HG03025 (cell line): ENCODE results near the gene HNRNPA2B1.
"Not testable (repeated sequence)": the region's sequence is repeated elsewhere in the genome, so short reads cannot be mapped to it uniquely, and the experiment has no call there.

Experiments
- ATAC-seq: cut with Tn5 transposase; IDR thresholded peaks from one replicate; pipeline ENCODE4 v1.9.1; 2021; ENCODE audit warnings: mild to moderate bottlenecking, moderate library complexity; ENCODE audit not compliant: unreplicated experiment, low FRiP score

The HNRNPA2B1 gene

DNA sequence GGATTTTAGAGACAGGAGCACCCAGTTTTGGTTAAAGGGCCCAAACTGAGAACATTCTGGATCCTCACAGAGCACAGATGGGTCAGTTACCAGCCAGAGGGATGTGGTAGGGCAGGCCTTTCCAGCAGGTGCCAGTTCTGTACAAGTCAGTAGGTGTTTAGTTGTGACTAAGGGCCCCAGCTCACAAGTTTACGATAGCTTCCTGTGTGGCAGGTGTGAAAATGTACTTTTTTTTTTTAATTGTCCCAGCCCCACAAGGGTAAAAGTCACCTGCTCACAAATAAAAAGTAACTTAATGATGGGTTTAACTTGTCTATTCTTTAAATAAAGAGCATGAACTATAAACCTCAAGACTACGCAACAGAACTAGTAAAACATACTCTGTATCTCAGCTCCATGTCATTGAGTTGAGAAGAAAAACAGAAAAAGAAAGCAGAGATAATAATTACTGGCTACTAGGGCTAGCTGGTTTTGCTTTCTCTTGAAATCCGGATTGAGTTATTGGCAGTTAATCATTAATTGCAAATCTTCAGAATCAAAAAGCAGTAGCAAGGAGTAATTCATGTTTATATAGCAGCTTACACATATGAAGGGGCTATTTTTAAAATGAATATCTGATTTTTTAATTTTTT is 33.1 kb downstream of the HNRNPA2B1 start:
- no peak for ATAC-seq

DNA sequence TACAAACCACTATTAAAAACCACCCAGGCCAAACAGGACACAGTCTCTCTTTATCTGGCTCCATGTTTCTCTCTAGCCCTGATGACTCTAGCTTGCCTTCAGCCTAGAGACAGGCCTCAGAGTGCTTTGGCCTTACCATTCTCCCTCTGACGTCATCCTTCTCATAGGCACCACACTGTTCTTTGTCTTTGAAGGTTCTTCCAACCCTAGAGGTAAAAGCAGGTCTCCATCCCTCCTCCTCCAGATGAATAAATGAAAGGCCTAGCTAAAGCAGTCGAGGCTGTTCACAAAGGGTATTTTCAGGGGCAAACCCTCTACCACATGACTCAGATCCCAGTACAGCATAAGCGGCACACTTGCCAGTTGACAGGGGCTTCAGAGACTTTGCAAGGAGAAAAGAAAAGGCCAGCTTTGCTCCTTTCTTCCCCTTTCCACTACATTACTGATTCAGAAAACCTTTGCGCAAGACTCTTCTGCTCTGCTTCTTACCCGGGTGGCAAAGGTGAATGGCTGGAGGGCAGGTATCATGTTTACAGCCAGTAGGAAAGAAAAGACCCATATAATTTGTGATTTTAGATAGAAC is 33.8 kb downstream of the HNRNPA2B1 start:
- no peak for ATAC-seq

DNA sequence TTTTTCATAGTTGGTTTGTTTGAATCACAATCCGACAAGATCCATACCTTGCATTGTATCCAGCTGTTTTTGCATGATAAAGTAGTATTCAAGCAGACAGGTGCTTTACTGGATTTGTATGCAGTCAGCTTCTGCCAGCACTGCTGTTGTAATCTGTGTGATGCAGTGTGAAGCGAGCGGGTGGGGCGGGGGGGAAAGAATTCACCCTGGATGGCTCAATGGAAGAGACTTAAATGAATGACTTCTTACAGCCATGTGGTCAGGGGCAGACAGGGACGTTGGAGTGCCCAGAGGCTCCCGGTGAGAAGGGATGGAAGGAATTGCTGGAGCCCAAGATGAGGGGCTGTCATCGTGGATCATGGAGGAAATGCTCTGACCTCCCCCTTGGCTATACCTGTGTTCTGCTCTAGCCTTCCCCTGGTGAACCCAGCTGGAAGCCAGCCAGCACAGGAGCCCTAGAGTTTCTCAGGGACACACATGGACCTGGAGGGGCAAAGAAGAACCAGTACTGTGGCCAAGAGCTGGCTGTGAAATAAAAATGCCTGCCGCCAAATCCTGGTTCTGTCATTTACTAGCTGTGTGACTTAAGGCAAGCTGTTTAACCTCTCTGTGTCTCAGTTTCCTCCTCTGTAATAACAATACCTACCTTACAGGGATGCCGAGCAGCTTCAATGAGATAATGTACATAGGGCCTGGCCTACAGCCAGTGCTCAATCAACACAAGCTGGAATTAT is 34.4 kb downstream of the HNRNPA2B1 start:
- no peak for ATAC-seq

DNA sequence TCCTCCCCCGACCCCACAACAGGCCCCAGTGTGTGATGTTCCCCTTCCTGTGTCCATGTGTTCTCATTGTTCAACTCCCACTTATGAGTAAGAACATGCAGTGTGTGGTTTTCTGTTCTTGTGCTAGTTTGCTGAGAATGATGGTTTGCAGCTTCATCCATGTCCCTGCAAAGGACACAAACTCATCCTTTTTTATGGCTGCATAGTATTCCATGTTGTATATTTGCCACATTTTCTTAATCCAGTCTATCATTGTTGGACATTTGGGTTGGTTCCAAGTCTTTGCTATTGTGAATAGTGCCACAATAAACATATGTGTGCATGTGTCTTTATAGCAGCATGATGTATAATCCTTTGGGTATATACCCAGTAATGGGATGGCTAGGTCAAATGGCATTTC is 36.7 kb downstream of the HNRNPA2B1 start:
- not testable (repeated sequence) for ATAC-seq

DNA sequence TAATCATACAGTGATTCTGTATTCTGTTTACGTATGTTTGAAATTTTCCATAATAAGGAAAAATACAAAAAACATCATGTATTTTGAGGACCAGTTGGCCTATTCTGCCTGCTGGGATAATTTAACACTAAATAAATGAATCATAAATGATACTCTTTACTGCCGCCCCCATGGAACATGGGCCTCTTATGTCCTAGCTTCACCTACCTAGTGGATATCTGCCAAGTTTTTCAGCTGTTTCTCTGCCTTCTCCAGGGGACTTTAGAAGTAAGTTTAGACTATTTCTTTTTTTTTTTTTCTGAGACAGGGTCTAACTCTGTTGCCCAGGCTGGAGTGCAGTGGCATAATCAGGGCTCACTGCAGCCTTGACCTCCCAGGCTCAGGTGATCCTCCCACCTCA is 38.1 kb downstream of the HNRNPA2B1 start:
- ATAC-seq: no peak

DNA sequence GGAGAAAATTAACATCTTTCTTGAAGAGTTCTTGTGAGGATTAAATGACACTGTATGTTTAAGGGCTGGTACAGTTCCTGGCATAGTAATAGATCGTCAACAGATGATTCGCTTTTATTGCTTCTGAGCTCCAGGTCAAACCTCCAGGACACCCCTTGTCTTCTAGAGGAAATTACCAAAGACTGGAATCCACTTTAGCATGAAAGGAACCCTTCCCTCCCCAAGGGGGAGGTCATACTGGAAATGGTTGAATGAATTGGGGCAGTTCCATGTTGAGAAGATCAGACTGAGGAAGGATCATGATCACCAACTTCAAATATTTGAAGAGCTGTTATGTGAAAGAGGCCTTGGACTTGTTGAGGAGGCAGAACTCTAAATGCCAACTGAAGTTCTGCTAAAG is 39.6 kb downstream of the HNRNPA2B1 start:
- no peak for ATAC-seq

DNA sequence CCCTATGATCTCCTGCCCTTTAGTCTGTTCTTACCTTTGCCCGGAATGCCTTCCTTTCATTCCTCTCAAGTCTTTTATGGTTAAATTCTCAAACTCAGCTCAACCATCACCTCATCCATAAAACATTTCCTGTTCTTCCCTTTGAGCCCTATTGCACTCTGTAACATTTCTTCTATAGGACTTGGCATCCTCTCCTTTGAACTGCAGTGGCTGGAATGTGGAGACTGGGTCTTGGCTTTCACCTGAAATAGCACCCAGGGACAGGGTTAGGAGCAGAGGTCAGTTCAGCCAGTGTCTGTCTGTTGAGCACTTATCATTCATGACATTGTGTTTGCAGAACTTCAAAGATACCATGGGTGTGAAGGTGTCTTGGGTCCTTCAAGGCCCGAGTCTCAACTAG is 41.3 kb downstream of the HNRNPA2B1 start:
- no peak for ATAC-seq

DNA sequence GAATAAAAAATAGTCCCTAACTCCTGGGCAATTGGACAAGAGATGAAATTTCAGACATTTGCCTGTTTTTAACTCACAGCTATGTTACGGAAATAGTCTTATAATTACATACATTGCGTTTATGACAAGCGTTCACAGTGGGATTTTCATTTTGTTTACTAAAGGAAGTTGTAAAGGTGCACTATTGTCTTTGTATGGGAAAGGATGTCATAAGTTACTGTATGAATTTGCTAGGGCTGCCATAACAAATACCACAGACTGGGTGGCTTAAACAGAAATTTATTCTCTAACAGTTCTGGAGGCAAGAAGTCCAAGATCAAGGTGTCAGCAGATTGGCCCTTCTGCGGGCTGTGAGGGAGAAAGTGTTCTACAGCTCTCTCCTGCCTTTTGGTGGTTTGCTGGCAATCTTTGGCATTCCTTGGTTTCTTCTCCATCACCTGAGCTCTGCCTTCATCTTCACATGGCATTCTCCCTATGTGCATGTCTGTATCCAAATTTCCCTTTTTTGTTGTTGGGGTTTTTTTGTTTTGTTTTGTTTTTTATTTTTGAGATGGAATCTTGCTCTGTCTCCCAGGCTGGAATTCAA is 42.9 kb downstream of the HNRNPA2B1 start:
- ATAC-seq: no peak

DNA sequence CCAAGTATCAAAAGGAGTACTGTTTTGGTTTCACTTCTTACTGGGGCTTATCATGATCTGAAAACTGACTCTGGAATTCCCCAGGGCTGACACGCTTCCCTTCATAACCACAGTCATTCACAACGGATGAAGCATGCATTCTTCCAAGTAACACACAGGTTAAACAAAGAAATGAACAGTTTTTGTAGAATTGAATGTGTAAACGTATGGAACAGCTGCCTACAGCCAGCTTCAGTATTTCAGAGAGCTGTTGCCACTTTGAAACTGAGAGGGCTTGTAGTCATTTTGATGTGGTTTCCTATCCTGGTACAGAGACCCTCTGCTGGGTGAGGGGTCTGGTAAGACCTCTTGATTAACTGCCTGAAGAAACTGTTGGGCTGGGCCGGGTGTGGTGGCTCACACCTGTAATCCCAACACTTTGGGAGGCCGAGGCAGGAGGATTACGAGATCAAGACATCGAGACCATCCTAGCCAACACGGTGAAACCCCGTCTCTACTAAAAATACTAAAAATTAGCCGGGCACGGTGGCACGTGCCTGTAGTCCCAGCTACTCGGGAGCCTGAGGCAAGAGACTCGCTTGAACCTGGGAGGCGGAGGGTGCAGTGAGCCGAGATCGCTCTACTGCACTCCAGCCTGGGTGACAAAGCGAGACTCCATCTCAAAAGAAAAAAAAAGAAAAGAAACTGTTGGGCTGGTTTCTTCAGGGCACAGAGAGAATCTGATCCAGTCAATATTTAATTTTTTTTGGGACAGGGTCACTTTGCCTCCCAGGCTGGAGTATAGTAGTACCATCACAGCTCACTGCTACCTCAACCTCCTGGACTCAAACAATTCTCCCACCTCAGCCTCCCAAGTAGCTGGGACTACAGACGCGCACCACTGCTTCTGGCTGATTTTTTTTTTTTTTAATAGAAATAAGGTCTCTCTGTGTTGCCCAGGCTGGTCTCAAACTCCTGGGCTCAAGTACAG is 43.8 kb downstream of the HNRNPA2B1 start:
- no peak for ATAC-seq

DNA sequence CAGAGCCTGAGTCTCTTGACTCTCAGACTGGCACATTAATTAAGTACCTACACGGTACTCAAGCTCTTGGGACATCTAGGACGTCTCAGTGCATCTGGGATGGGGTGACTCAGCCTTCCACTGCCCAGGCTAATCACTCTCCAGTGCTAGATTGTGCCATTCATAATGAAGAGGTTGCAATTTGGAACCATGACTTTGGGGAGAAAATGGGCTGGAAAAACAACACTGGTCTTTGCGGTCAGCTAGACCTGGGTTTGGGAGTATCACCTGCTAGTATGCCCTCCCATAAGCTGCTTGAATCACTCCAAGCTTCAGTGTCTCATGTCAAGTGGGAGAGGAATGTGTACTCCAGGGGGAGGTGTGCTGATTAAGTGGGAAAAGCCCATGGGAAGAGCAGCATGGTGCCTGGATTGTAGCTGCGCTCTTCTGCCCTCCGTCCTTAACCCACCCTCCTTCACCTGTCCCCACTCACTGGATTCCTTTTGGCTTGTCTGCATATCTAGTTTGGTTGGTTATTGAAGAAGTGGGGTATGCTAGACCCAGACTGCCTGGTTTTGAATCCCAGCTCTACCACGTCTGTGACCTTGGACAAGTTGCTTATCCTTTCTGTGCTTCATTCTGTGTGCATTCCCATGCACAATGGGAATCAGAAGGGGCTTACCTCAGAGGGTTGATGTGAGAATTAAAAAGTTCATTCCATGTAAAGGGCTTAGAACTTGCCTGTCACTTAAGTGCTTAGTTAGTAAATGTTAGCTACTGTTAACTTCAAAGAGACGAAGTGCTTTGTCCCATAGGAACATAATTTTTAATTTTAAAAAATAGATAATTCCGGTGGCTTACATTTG is 44.8 kb downstream of the HNRNPA2B1 start:
- ATAC-seq: no peak

DNA sequence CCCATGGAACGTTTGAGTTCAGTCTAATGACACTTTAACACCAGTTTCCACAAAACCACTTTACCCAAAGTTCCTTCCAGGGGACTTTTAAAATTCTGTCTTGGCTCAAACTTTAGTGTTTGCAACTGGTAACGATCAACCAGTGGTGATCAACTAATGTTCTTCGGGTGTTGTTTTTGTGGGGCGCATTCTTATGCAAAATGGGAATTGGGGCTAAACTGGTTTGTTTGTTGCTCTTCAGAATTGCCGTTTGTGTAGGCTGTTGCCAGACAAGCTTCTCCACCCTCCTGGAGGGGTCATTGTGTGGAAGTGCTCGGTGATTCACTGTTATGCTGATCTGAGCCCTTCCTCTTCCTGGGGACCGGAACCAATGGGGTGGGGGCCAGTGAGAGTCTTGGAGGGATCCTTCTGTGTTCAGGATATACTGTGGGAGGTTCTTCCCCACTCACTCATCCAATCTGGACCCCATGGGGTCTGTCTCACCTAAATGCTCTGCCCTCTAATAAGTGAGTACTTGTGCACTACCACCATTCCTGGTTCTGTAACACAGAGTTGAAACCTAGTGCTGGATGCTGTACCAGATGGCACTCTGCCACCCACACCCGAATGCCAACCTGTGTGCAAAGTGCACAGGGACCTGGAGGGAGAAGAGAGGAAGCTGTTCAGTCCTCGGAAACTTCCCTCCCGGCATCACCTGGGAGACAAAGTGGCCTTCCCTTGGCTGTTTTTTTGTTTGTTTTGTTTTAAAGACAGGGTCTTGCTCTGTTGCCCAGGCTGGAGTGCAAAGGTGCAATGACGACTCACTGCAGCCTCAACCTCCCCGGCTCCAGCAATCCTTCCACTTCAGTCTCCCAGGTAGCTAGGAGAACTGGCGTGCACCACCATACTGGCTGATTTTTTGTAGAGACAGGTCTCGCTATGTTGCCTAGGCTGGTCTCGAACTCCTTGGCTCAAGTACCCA is 46.4 kb downstream of the HNRNPA2B1 start:
- no peak for ATAC-seq

DNA sequence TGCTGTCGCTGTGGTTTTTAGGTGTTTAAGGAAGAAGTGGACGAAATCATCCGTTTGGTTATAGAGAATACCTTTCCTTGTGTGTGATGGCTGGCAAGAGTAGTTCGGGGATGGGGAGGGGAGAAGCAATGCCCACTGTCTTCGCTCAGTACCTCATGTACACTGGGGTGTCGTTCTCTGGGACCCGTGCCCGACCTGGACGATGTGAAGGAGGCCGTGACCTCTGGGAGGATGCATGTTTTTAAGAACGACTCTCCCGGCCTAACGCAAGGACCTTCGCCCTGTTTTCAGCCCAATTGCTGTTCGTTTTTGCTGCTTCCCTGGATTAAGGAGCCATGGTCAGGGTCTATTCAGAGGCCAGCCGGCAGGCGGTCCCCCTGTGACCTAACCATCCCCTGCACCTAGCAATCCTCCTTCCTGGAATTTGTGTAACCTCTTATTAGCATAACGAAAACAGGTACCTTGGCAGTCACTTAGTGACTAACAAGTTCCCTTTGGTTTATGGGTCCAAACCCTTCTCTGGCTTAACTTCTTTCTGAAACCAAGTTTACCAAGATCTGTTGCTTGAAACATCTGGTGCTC is 47.2 kb downstream of the HNRNPA2B1 start:
- ATAC-seq: no peak

DNA sequence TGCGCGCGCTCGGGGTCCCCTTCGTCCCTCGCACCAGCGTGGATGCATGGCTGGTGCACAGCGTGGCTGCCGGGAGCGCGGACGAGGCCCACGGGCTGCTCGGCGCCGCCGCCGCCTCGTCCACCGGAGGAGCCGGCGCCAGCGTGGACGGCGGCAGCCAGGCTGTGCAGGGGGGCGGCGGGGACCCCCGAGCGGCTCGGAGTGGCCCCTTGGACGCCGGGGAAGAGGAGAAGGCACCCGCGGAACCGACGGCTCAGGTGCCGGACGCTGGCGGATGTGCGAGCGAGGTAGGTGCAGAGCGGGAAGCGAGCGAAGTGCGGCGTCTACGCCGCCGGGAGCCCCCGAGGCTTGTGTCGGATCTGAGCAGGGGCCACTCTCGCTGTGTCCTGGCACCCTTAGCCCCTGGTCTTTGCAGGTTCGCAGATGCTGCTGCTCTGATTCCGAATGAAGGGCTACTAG is 47.7 kb downstream of the HNRNPA2B1 start:
- ATAC-seq: peak; percentile 5

DNA sequence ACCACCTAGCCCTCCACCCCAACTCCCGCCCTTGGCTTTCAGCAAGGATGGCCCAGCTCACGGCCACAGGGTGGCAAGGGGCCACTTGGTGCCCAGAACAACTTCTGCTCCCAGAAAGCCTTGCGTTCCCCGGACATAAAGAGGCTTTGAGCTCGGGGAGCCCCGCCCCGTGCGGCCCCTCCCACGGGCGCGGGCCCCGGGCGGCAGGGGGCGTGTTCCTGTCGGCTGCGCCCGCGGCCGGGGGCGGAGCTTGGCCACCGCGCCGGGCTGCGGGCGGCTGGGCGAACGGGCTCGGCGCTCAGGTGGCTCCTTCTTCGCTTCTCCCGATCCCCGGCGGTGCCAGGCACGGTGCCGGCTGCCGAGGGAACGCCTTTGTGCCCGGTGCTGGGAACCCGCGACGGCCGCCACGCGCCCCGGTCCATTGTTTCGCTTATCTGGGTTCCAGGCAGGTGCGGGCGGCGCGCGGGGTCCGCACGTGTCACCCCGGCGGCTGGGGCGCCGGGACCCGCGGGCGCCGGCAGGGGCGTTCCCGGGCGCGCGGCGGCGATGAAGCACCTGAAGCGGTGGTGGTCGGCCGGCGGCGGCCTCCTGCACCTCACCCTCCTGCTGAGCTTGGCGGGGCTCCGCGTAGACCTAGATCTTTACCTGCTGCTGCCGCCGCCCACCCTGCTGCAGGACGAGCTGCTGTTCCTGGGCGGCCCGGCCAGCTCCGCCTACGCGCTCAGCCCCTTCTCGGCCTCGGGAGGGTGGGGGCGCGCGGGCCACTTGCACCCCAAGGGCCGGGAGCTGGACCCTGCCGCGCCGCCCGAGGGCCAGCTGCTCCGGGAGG is 48.4 kb downstream of the HNRNPA2B1 start, which contains the start of gene NFE2L3:
NFE2L3 (plus strand) TSS at position 246 of the 829 bp plus-strand sequence; CDS start at position 547, 301 bp downstream.
- ATAC-seq: peak; percentile 63

DNA sequence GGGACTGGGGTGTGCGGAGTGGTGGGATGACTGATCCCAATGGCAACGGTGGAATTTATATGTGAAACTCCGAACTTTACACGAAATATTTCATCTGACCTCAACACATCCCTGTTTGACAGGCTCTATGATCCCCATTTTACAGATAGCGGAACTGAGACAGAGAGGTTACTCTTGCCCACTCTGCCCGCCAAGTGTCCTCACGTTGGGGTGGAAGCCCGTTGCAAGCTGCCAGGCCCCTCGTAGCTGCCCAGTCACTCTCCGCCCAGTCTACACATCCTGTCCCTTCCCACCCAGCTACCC is 48.9 kb downstream of the HNRNPA2B1 start:
- ATAC-seq: no peak

DNA sequence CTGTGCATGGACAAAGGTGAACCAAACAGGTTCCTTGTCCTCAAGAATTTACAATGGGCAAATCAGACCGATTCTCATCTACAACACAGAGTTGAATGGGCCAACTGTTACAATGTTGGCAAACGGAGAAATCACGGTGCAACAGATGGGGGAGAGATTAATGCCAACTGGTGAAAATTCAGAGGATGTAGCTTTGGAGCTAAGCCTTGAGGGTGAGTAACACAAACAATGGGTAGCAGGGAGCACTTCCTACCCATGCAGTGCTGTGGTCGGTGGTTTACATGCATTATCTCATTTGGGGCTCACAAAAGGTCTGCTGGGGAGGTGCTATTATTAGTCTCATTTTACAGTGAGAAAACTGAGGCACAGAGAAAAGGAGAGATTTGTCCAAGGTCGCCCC is 49.5 kb downstream of the HNRNPA2B1 start:
- ATAC-seq: no peak

DNA sequence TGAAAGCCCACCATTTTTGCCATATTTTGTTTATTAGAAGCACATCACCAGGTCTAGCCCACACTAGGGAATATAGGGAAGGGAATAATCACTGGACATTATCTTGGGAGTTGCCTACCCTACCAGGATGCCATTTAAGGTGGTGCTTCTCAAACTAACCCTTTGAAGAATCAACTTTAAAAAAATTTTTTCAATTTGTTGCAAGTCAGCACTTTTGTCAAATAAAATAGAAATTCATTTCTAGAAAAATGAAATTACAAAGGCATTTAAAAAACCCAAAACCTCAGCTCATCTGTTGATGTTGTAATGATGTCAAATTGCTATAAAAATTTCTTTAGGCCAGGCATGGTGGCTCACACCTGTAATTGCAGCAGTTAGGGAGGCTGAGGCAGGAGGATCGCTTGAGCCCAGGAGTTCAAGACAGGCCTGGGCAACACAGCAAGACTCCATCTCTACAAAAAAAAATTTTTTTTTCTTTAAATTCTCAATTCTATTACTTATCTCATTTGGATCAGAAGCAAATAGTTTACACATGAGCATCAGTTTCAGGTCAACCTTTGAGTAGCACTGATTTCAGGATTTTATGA is 51.1 kb downstream of the HNRNPA2B1 start:
- ATAC-seq: no peak
